ENCODE data around the gene TKFC. TPM values are rescaled to one million over a fixed set of nuclear protein-coding genes. Genes with fewer than 3 reads are reported as not detected.
A peak's percentile ranks its signal among the peaks of the same experiment; 100 is the strongest.

The TKFC gene
- total and polyA plus RNA-seq, 9 of the 15 experiments (the other 6 are each of a cell fraction or from before 2014, with no cell fraction given), result 2.0 to 61.7 (median 28.5) TPM

- H3K79me2 ChIP-seq (ENCODE audit: control insufficient read depth, insufficient read depth, low read length), result peaks cover 3% of the 10 kb centered on the region; the same call in 2 of the 3 replicates
- H3K4me1 ChIP-seq (replicated peaks in 1 of 2; ENCODE audit: control insufficient read depth in 2 of 2, insufficient read depth in 2 of 2, low read length in 2 of 2), result peaks cover 56 to 74% of the 10 kb centered on the region in 2 experiments; a peak in 4 of 5 replicates
- no peaks in the 10 kb centered on the region for H3K9me3 ChIP-seq (replicated peaks; ENCODE audit: control insufficient read depth, insufficient read depth, low read depth, low read length)
- no peak overlapping the region for H3K27ac ChIP-seq (ENCODE audit: extremely low read depth, low read depth, low read length)
- ChIA-PET POLR2A (interaction anchor here (1.1 to 1.5 kb wide), 3 partner anchors 10 to 46 kb away, joined by 3 to 6 read pairs (median 5); no protein-coding TSS in a partner anchor), CTCF (ENCODE audit: low intra/inter-chr PET ratio) (no interaction called here)
- ATAC-seq (no peak), DNase-seq (ENCODE audit: extremely low read depth in 1 of 4, low spot score in 3 of 4) (no peak), FAIRE-seq (no peak)
- TF ChIP-seq HMG20A (CRISPR knock-in tag; conservative IDR thresholded peaks at IDR 0.05) (no peak), BCOR (IDR thresholded peaks at IDR 0.05) (no peak), CSDE1 (IDR thresholded peaks at IDR 0.05) (no peak), BDP1 (IDR thresholded peaks at IDR 0.05; ENCODE audit: insufficient read depth, insufficient read length) (no peak)
- no peak overlapping the region for H2AFZ ChIP-seq (ENCODE audit: low read depth, low read length)
- H3K4me3 ChIP-seq, result no peak overlapping the region
- 73% methylated on average over 4 of the region's 4 CpGs for WGBS (ENCODE audit: insufficient coverage, low coverage, missing lambda C conversion rate)
- H3K4me2 ChIP-seq (ENCODE audit: insufficient read depth, low read length), result no peak overlapping the region
- no peaks in the 10 kb centered on the region for H3K27me3 ChIP-seq (ENCODE audit: control insufficient read depth in 2 of 2, insufficient read depth in 2 of 2, low read length in 2 of 2)
- intact Hi-C loops (cut with micrococcal nuclease), result no loop called here
- BruUV-seq (replicated peaks), result no TSS peak
- no peak overlapping the region for H3K9ac ChIP-seq (ENCODE audit: insufficient read depth in 1 of 2, low read depth in 2 of 2, low read length in 2 of 2)
- H4K20me1 ChIP-seq (replicated peaks; ENCODE audit: control insufficient read depth, insufficient read depth, low read length), result no peaks in the 10 kb centered on the region
- H3K9me1 ChIP-seq (ENCODE audit: control insufficient read depth, insufficient read depth, low read length), result no peaks in the 10 kb centered on the region
- in situ Hi-C loops (cut with MboI), result loop anchor here (5.0 kb wide), 1 partner anchor 48 kb away; no protein-coding TSS in a partner anchor
- peaks cover 20% of the 10 kb centered on the region; the same call in 2 of the 3 replicates for H3K36me3 ChIP-seq (ENCODE audit: control insufficient read depth, insufficient read depth, low read length)
Measured at GRCh38 chr11:61339490-61339878, 6.5 kb downstream of the TKFC start.

- TF ChIP-seq CBX8 (IDR thresholded peaks at IDR 0.05; ENCODE audit: borderline replicate concordance, extremely low read depth, low read depth, low read length, poor library complexity, severe bottlenecking) (no peak), ZFP36 (IDR thresholded peaks at IDR 0.05; ENCODE audit: low read depth, low read length, partially characterized antibody) (peak; percentile 52), BCOR (IDR thresholded peaks at IDR 0.05) (peak; percentile 69), KDM1A (IDR thresholded peaks at IDR 0.05) (0 out of 4 replicates have a peak, but pooled peaks have one; percentile 27 to 44)
- Histone ChIP-seq H3K27ac (ENCODE audit: extremely low read depth, low read depth, low read length) (no peak overlapping the region), H2AFZ (ENCODE audit: low read depth, low read length) (no peak overlapping the region), H4K20me1 (replicated peaks; ENCODE audit: control insufficient read depth, insufficient read depth, low read length) (no peaks in the 10 kb centered on the region), H3K4me2 (ENCODE audit: insufficient read depth, low read length) (no peak overlapping the region), H3K4me1 (replicated peaks in 1 of 2; ENCODE audit: control insufficient read depth in 2 of 2, insufficient read depth in 2 of 2, low read length in 2 of 2) (peaks cover 43 to 72% of the 10 kb centered on the region in 2 experiments; a peak in 4 of 5 replicates), H3K9me3 (replicated peaks; ENCODE audit: control insufficient read depth, insufficient read depth, low read depth, low read length) (no peaks in the 10 kb centered on the region), H3K4me3 (no peak overlapping the region), H3K9ac (ENCODE audit: insufficient read depth in 1 of 2, low read depth in 2 of 2, low read length in 2 of 2) (no peak overlapping the region), H3K36me3 (ENCODE audit: control insufficient read depth, insufficient read depth, low read length) (peaks cover 28% of the 10 kb centered on the region; the same call in 2 of the 3 replicates), H3K79me2 (ENCODE audit: control insufficient read depth, insufficient read depth, low read length) (peaks cover 2% of the 10 kb centered on the region; the same call in 1 of the 3 replicates), H3K27me3 (ENCODE audit: control insufficient read depth in 2 of 2, insufficient read depth in 2 of 2, low read length in 2 of 2) (no peaks in the 10 kb centered on the region), H3K9me1 (ENCODE audit: control insufficient read depth, insufficient read depth, low read length) (no peaks in the 10 kb centered on the region)
- POLR2A ChIA-PET, result interaction anchor here (1.6 to 3.1 kb wide), 3 partner anchors 10 to 20 kb away, joined by 7 to 29 read pairs (median 8); partner anchors contain the start of genes CYB561A3 and TMEM138
- intact Hi-C loops (cut with micrococcal nuclease) (no loop called here), in situ Hi-C loops (cut with MboI) (no loop called here)
- no peak for FAIRE-seq
- ATAC-seq, result no peak
- CTCF ChIA-PET (ENCODE audit: low intra/inter-chr PET ratio), result interaction anchor here (0.7 kb wide), 1 partner anchor 510 kb away, joined by 4 read pairs; no protein-coding TSS in a partner anchor
- BruUV-seq (replicated peaks), result no TSS peak
- no peak for DNase-seq (ENCODE audit: extremely low read depth in 1 of 4, low spot score in 3 of 4)
- WGBS (ENCODE audit: insufficient coverage, low coverage, missing lambda C conversion rate), result 100% methylated on average over 2 of the region's 2 CpGs
Measured at GRCh38 chr11:61340979-61341378, 8.0 kb downstream of the TKFC start.

Measured in K562 (cell line).